PFSK-1 (cell line): ENCODE measurements around the gene MDN1.

Experiments
- FOXP2 ChIP-seq: optimal IDR thresholded peaks from 2 replicates; pipeline ENCODE3; 2011; ENCODE audit warnings: borderline replicate concordance, control low read depth, inconsistent platforms; ENCODE audit not compliant: insufficient read depth; ENCODE audit errors: extremely low read length, extremely low read depth
- POLR2AphosphoS5 ChIP-seq: IDR thresholded peaks from 2 replicates; pipeline ENCODE4 v1.6.1; 2012; ENCODE audit warnings: low read depth, mild to moderate bottlenecking, control low read depth, low read length, moderate library complexity
- SIN3A ChIP-seq: IDR thresholded peaks from 2 replicates; pipeline ENCODE4 v1.6.1; 2012; ENCODE audit warnings: mild to moderate bottlenecking, low read length, moderate library complexity, borderline replicate concordance; ENCODE audit not compliant: insufficient read depth
- TAF1 ChIP-seq: IDR thresholded peaks from 2 replicates; pipeline ENCODE4 v1.6.1; 2012; ENCODE audit warnings: low read length, control low read depth, borderline replicate concordance; ENCODE audit not compliant: insufficient read depth
- TF ChIP-seq, protein P1 (sequence below), 2 experiments: IDR thresholded peaks; 2 replicates each; pipeline versions ENCODE4 v1.6.1 to v1.8.0; 2011 to 2012; ENCODE audit warnings: low read depth in 2 of 2, low read length in 2 of 2, control low read depth in 1 of 2, inconsistent platforms in 1 of 2, mild to moderate bottlenecking in 1 of 2, moderate library complexity in 1 of 2; ENCODE audit not compliant: insufficient read depth in 1 of 2

The MDN1 gene

DNA sequence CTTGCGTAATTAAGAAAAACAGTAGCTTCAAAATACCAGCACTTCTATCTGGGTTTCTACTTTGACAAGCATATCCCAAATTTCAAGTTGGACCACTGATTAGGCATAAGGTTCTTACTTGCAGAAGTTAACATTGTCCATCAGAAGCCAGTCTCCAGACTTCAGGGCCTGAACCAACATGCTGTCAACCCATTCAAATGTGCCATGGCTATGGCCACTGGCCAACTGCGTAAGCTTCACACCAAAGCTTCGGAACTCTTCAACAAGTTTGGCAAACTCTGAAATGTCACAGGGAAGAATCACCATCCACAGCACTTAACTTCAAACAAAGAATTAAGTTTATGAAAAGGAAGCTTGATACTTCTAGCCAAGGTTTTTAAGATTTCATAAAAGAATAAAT lies 103.1 kb downstream of the MDN1 start:
- TF ChIP-seq, protein P1, sequence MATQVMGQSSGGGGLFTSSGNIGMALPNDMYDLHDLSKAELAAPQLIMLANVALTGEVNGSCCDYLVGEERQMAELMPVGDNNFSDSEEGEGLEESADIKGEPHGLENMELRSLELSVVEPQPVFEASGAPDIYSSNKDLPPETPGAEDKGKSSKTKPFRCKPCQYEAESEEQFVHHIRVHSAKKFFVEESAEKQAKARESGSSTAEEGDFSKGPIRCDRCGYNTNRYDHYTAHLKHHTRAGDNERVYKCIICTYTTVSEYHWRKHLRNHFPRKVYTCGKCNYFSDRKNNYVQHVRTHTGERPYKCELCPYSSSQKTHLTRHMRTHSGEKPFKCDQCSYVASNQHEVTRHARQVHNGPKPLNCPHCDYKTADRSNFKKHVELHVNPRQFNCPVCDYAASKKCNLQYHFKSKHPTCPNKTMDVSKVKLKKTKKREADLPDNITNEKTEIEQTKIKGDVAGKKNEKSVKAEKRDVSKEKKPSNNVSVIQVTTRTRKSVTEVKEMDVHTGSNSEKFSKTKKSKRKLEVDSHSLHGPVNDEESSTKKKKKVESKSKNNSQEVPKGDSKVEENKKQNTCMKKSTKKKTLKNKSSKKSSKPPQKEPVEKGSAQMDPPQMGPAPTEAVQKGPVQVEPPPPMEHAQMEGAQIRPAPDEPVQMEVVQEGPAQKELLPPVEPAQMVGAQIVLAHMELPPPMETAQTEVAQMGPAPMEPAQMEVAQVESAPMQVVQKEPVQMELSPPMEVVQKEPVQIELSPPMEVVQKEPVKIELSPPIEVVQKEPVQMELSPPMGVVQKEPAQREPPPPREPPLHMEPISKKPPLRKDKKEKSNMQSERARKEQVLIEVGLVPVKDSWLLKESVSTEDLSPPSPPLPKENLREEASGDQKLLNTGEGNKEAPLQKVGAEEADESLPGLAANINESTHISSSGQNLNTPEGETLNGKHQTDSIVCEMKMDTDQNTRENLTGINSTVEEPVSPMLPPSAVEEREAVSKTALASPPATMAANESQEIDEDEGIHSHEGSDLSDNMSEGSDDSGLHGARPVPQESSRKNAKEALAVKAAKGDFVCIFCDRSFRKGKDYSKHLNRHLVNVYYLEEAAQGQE (IDR thresholded peaks at IDR 0.05; ENCODE audit: insufficient read depth in 1 of 2, low read depth in 2 of 2, low read length in 2 of 2), result no peak
- TF ChIP-seq FOXP2 (no peak), SIN3A (no peak), POLR2AphosphoS5 (no peak), TAF1 (no peak)

DNA sequence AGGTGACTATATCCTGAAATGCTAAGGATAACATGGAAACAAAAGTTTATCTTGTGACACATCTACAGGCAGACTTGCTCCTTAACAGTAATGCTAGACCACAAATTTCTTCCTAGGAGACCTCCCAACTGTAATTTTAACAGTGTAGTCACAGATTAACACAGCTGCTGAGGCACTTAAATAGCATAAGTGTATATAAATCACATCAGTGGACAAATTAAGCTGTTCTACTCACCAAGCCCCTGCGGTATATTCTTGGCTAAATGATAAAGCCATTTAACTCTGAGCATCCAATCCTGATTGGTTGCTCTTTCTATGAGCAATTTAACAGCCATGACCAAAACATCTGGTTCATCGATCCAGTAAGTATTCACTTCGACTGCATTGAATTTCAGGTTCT lies 107.8 kb downstream of the MDN1 start:
- TF ChIP-seq, protein P1 (IDR thresholded peaks at IDR 0.05; ENCODE audit: insufficient read depth in 1 of 2, low read depth in 2 of 2, low read length in 2 of 2), result no peak
- TF ChIP-seq TAF1 (no peak), POLR2AphosphoS5 (no peak), SIN3A (no peak), FOXP2 (no peak)

DNA sequence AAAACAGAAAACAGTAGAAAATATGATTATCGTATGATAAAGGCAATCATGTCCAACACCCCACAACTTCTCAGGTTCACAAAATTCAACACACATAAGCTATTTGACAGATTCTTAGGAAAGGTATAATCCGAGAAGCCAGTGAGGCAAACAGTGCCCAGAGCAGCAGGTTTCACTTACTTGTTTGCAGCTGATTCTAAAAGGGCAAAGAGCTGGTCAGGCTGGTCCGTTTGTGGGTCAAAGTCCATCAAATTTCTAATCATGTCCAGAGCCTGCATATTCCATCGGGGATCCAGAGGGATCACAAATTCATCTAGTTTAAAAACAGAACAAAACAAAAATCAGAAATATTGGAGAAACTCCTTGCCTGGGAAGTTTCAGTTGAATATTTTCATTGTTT lies 111.3 kb downstream of the MDN1 start:
- TF ChIP-seq POLR2AphosphoS5, result no peak
- TF ChIP-seq SIN3A, result no peak
- TF ChIP-seq FOXP2, result no peak
- TF ChIP-seq, protein P1 (IDR thresholded peaks at IDR 0.05; ENCODE audit: insufficient read depth in 1 of 2, low read depth in 2 of 2, low read length in 2 of 2), result no peak
- no peak for TF ChIP-seq TAF1

DNA sequence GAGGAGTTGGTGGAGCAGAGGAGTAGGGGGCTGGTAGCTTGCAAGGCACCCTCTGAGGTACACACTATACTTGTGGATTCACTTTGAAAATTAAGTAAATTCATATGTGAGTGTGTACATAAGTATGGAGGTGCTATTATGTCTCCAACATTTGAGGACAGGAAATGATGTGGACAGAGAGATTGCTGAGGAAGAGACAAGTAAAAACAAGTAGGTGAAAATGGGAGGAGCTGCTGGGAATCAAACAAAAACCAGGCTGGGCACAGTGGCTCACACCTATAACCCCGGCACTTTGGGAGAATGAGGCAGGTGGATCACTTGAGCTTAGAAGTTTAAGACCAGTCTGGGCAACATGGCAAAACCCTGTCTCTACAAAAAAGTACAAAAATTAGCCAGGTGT lies 111.8 kb downstream of the MDN1 start:
- TF ChIP-seq TAF1 (no peak), FOXP2 (no peak), POLR2AphosphoS5 (no peak), SIN3A (no peak)
- TF ChIP-seq, protein P1 (IDR thresholded peaks at IDR 0.05; ENCODE audit: insufficient read depth in 1 of 2, low read depth in 2 of 2, low read length in 2 of 2), result no peak

DNA sequence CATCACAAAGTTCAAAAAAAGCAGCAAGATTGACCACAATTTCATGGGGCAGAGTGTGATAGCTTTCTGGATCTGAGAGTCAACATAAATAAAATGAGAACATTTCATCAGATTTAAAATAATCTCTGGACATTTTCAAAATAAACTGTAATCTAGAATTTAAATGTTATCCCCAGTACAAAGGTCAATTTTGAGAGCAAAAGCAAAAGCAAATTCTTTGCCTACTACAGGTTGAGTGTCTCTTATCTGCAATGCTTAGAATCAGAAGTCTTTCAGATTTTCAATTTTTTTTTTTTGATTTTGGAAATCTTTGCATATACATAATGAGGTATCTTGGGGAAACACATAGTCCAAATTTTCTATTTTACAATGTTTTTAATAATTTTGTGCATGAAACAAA lies 113.5 kb downstream of the MDN1 start:
- no peak for TF ChIP-seq FOXP2
- no peak for TF ChIP-seq POLR2AphosphoS5
- no peak for TF ChIP-seq TAF1
- TF ChIP-seq SIN3A, result no peak
- TF ChIP-seq, protein P1 (IDR thresholded peaks at IDR 0.05; ENCODE audit: insufficient read depth in 1 of 2, low read depth in 2 of 2, low read length in 2 of 2), result no peak
